B cell (primary cell): ENCODE results near the gene COG2. TPM values are rescaled to one million over a fixed set of nuclear protein-coding genes. Genes with fewer than 3 reads are reported as not detected.

Experiments used
- ATAC-seq: fragments of 200-7000 bp; cut with Tn5 transposase; one replicate; pipeline ENCODE4 v1.10.0; 2021; ENCODE audit warnings: low read depth, mild to moderate bottlenecking, moderate number of reproducible peaks, moderate library complexity
- CTCF ChIA-PET: fragments of 350-600 bp; sonication (Branson Sonifier 250); formaldehyde crosslinking; loops from one replicate; lab custom pipeline; 2021; ENCODE audit warnings: antibody characterized with exemption, inconsistent platforms; lab: Charles Lee
- POLR2A ChIA-PET: fragments of 350-600 bp; sonication (Branson Sonifier 250); formaldehyde crosslinking; loops from one replicate; lab custom pipeline; 2021; ENCODE audit warnings: antibody characterized with exemption; lab: Charles Lee
- DNase-seq: peaks from one replicate; pipeline ENCODE4 v3.0.0; 2013
- H2AFZ ChIP-seq: 2 replicates; pipeline ENCODE4 v1.6.1; 2012; ENCODE audit warnings: mild to moderate bottlenecking, low read depth, low read length; ENCODE audit not compliant: insufficient read depth, poor library complexity, severe bottlenecking
- H3K27ac ChIP-seq, 2 donors: 1 replicate in 1 of 2; 2 replicates in 1 of 2; pipeline ENCODE4 v1.5.1; 2012 to 2013; ENCODE audit warnings: low read length in 2 of 2, mild to moderate bottlenecking in 2 of 2, moderate library complexity in 1 of 2
- H3K27me3 ChIP-seq, 4 experiments: fragments of 200-600 bp in 1 of 4; sonication (generic) in 1 of 4; replicated peaks in 1 of 4; 1 replicate in 2 of 4; 2 replicates in 2 of 4; pipeline versions ENCODE4 v1.6.1 to v1.7.0; 2013 to 2016; ENCODE audit warnings: low read length in 3 of 4, mild to moderate bottlenecking in 2 of 4, mixed read lengths in 1 of 4, moderate library complexity in 1 of 4; ENCODE audit not compliant: insufficient read depth in 4 of 4, control insufficient read depth in 3 of 4; ENCODE audit errors: control extremely low read depth in 1 of 4
- H3K36me3 ChIP-seq, 2 experiments: replicated peaks in 1 of 2; 1 replicate in 1 of 2; 2 replicates in 1 of 2; pipeline versions ENCODE4 v1.6.1 to v1.7.1; 2013; ENCODE audit warnings: low read length in 1 of 2; ENCODE audit not compliant: insufficient read depth in 2 of 2, control insufficient read depth in 1 of 2; ENCODE audit errors: control extremely low read depth in 1 of 2, extremely low read depth in 1 of 2
- H3K4me1 ChIP-seq, 2 donors: fragments of 200-600 bp in 1 of 2; sonication (generic) in 1 of 2; 1 replicate in 1 of 2; 2 replicates in 1 of 2; pipeline versions ENCODE4 v1.5.1 to v1.6.1; 2013 to 2017; ENCODE audit warnings: low read length in 2 of 2; ENCODE audit not compliant: control insufficient read depth in 2 of 2, insufficient read depth in 2 of 2
- H3K4me2 ChIP-seq: replicated peaks from 2 replicates; pipeline ENCODE3; 2012; ENCODE audit warnings: mild to moderate bottlenecking, low read depth, low read length; ENCODE audit not compliant: poor library complexity, severe bottlenecking
- H3K4me3 ChIP-seq, 5 experiments: fragments of 200-600 bp in 1 of 5; sonication (generic) in 1 of 5; 1 replicate in 3 of 5; 2 replicates in 2 of 5; pipeline versions ENCODE4 v1.5.1 to v1.7.0; 2011 to 2016; ENCODE audit warnings: low read length in 4 of 5, mild to moderate bottlenecking in 4 of 5, low read depth in 2 of 5, control low read depth in 1 of 5, moderate library complexity in 1 of 5; ENCODE audit not compliant: insufficient read depth in 1 of 5; ENCODE audit errors: control extremely low read depth in 1 of 5, extremely low read depth in 1 of 5
- H3K79me2 ChIP-seq: fragments of 200-600 bp; sonication (generic); one replicate; pipeline ENCODE4 v1.6.0; 2016; ENCODE audit warnings: low read length; ENCODE audit not compliant: control insufficient read depth, insufficient read depth
- H3K9ac ChIP-seq: fragments of 200-600 bp; sonication (generic); 2 replicates; pipeline ENCODE4 v1.6.1; 2017; ENCODE audit warnings: mild to moderate bottlenecking, low read length, moderate library complexity
- H3K9me3 ChIP-seq, 3 donors: one replicate each; pipeline versions ENCODE4 v1.6.1 to v1.7.1; 2013; ENCODE audit warnings: low read length in 2 of 3; ENCODE audit not compliant: control insufficient read depth in 2 of 3, insufficient read depth in 1 of 3; ENCODE audit errors: control extremely low read depth in 1 of 3
- H4K20me1 ChIP-seq: 2 replicates; pipeline ENCODE4 v1.6.0; 2012; ENCODE audit warnings: mild to moderate bottlenecking, low read length; ENCODE audit not compliant: insufficient read depth, control insufficient read depth, poor library complexity, severe bottlenecking
- H3K27ac Mint-ChIP-seq: one replicate; pipeline ENCODE4 v1.8.0; 2021; ENCODE audit warnings: mixed read lengths
- H3K27me3 Mint-ChIP-seq: one replicate; pipeline ENCODE4 v1.8.0; 2021; ENCODE audit warnings: mixed read lengths
- H3K4me1 Mint-ChIP-seq: one replicate; pipeline ENCODE4 v1.8.0; 2021; ENCODE audit warnings: mixed read lengths
- H3K4me3 Mint-ChIP-seq: one replicate; pipeline ENCODE4 v1.8.0; 2021; ENCODE audit warnings: mixed read lengths
- H3K9me3 Mint-ChIP-seq: one replicate; pipeline ENCODE4 v1.8.0; 2022; ENCODE audit warnings: mixed read lengths; ENCODE audit not compliant: insufficient read depth
- EZH2 ChIP-seq: IDR thresholded peaks from 2 replicates; pipeline ENCODE4 v1.6.1; 2012; ENCODE audit warnings: borderline replicate concordance, low read depth, mild to moderate bottlenecking, moderate library complexity, low read length; ENCODE audit not compliant: insufficient read depth, poor library complexity, severe bottlenecking
- WGBS: methylation state at CpG from one replicate; pipeline ENCODE4 v1.1.5; 2013; ENCODE audit warnings: missing lambda C conversion rate; ENCODE audit not compliant: insufficient coverage; 5-methylcytosine and 5-hydroxymethylcytosine counted together
- intact Hi-C: fragments of 100-400 bp; cut with micrococcal nuclease; formaldehyde crosslinking; loops from one replicate; pipeline ENCODE4 v1.10.0; 2022
- polyA plus RNA-seq: library from polyadenylated mRNA; depleted of rRNA; stranded (reverse); fragments of >200 nt; gene quantifications from 2 replicates; pipeline ENCODE4 v1.2.3, GENCODE V29; 2012
- total RNA-seq, 2 donors: library from RNA; stranded (reverse); fragments of 120-200 nt in 1 of 2; gene quantifications; 1 replicate in 1 of 2; 2 replicates in 1 of 2; pipeline versions ENCODE4 v1.2.3 to v1.2.4, GENCODE V29; 2013 to 2022
- TF ChIP-seq, protein P1 (sequence below): fragments of 200-600 bp; IDR thresholded peaks from one replicate; pipeline ENCODE4 v1.8.0; 2022; ENCODE audit warnings: antibody characterized with exemption, mild to moderate bottlenecking

COG2 gene
- total and polyA plus RNA-seq, 2 donors (not counting 1 experiment from before 2014, with no cell fraction given), result 17.0 to 42.5 TPM

DNA sequence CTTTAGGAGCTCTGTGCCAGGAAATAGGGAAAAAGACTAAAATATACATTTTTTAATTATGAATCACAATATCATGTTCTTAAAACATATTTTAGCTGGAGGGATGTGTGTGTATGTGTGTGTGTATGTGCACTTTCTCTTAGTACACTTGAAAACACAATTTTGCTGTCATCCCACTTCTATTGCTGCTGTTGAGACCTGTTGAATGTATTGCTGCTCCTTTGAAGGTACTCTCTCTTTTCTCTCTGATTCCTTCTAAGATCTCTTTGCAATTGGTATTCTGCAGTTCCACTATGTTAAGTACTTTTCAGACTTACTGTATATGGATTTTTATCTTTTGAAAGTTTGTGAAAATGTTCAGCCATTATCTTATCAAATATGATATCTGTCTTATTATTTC, 43.5 kb upstream of the COG2 start:
- Mint-ChIP-seq H3K9me3 (no peaks in the 10 kb centered on the region), H3K4me1 (no peaks in the 10 kb centered on the region), H3K4me3 (no peak overlapping the region), H3K27ac (no peak overlapping the region), H3K27me3 (peaks cover 32% of the 10 kb centered on the region)
- TF ChIP-seq, protein P1, sequence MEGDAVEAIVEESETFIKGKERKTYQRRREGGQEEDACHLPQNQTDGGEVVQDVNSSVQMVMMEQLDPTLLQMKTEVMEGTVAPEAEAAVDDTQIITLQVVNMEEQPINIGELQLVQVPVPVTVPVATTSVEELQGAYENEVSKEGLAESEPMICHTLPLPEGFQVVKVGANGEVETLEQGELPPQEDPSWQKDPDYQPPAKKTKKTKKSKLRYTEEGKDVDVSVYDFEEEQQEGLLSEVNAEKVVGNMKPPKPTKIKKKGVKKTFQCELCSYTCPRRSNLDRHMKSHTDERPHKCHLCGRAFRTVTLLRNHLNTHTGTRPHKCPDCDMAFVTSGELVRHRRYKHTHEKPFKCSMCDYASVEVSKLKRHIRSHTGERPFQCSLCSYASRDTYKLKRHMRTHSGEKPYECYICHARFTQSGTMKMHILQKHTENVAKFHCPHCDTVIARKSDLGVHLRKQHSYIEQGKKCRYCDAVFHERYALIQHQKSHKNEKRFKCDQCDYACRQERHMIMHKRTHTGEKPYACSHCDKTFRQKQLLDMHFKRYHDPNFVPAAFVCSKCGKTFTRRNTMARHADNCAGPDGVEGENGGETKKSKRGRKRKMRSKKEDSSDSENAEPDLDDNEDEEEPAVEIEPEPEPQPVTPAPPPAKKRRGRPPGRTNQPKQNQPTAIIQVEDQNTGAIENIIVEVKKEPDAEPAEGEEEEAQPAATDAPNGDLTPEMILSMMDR, result no peak
- TF ChIP-seq EZH2, result no peak
- Histone ChIP-seq H3K27ac (no peak overlapping the region), H3K4me1 (no peaks in the 10 kb centered on the region), H2AFZ (no peak overlapping the region), H3K27me3 (peaks cover 0 to 8% (median 0%) of the 10 kb centered on the region in 4 experiments), H3K4me3 (no peak overlapping the region), H3K79me2 (no peaks in the 10 kb centered on the region), H3K4me2 (no peak overlapping the region), H3K36me3 (no peaks in the 10 kb centered on the region), H3K9ac (no peak overlapping the region), H4K20me1 (no peaks in the 10 kb centered on the region), H3K9me3 (peaks cover 0 to 3% (median 1%) of the 10 kb centered on the region in 3 donors)
- intact Hi-C loops, result no loop called here
- no peak for DNase-seq
- no peak for ATAC-seq
- POLR2A ChIA-PET, result no interaction called here
- CTCF ChIA-PET, result no interaction called here

DNA sequence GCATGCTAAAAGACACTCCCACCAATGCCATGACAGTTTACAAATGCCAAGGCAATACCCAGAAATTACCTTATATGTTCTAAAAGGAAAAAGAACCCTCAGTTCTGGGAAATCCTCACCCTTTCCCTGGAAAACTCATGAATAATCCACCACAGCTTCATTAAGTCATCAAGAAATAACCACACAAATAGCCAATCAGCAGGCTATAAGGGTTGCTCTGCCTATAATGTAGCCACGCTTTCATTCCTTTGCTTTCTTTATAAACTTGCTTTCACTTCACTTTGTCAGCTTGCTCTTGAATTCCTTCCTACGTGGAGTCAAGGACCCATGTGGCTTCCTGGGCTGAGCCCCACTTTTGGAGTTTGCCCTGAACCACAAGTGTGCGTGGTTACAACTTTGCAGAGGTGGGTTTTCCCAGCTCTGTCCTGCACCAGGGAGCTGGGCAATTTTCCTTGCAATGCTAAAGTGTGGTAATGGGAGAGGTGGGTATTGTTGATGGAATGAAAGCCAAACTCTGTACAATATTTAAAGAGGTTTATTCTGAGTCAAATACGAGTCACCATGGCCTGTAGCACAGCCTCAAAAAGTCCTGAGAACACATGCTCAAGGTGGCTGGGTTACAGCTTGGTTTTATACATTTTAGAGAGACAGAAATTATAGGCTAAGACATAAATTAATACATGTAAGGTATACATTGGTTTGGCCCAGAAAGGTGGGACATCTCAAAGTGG, 42.2 kb upstream of the COG2 start:
- POLR2A ChIA-PET, result no interaction called here
- no peak for ATAC-seq
- 88% methylated on average over 3 of the region's 4 CpGs for WGBS

More for the DNA sequence above, 42.2 kb upstream of the COG2 start:
- peaks cover 32% of the 10 kb centered on the region for H3K27me3 Mint-ChIP-seq
- intact Hi-C loops, result no loop called here
- no peaks in the 10 kb centered on the region for H3K9me3 Mint-ChIP-seq
- no peak overlapping the region for H3K27ac Mint-ChIP-seq
- H3K4me1 ChIP-seq, result no peaks in the 10 kb centered on the region
- no peak for DNase-seq
- H3K4me3 Mint-ChIP-seq, result no peak overlapping the region
- no peak for TF ChIP-seq EZH2
- TF ChIP-seq, protein P1, result no peak
- CTCF ChIA-PET, result no interaction called here
- H3K36me3 ChIP-seq, result no peaks in the 10 kb centered on the region
- H3K79me2 ChIP-seq, result no peaks in the 10 kb centered on the region
- H3K4me3 ChIP-seq, result no peak overlapping the region
- H4K20me1 ChIP-seq, result no peaks in the 10 kb centered on the region
- no peaks in the 10 kb centered on the region for H3K4me1 Mint-ChIP-seq
- H3K9me3 ChIP-seq, result peaks cover 0 to 3% (median 1%) of the 10 kb centered on the region in 3 donors
- no peak overlapping the region for H3K27ac ChIP-seq
- peaks cover 0 to 8% (median 0%) of the 10 kb centered on the region in 4 experiments for H3K27me3 ChIP-seq
- H2AFZ ChIP-seq, result no peak overlapping the region
- no peak overlapping the region for H3K4me2 ChIP-seq
- H3K9ac ChIP-seq, result no peak overlapping the region
